HCT116 (cell line): ENCODE data around the gene ACBD6.

Experiments used
- CEBPB ChIP-seq: IDR thresholded peaks from 2 replicates; pipeline ENCODE4 v1.6.1; 2012; ENCODE audit warnings: low read depth
- POLR2AphosphoS5 ChIP-seq: IDR thresholded peaks from 2 replicates; pipeline ENCODE4 v1.6.1; 2011; ENCODE audit warnings: mild to moderate bottlenecking, low read depth, low read length, moderate library complexity
- SIN3A ChIP-seq: IDR thresholded peaks from 2 replicates; pipeline ENCODE4 v1.6.1; 2012; ENCODE audit warnings: low read depth
- SP1 ChIP-seq: IDR thresholded peaks from 2 replicates; pipeline ENCODE4 v1.6.1; 2012; ENCODE audit warnings: low read depth
- TF ChIP-seq, protein P1 (sequence below), 3 experiments: fragments of 200-600 bp in 1 of 3; sonication (generic) in 1 of 3; IDR thresholded peaks in 2 of 3; conservative IDR thresholded peaks in 1 of 3; 2 replicates each; pipeline ENCODE4 v1.5.1; 2012 to 2017; ENCODE audit warnings: low read depth in 2 of 3, low read length in 2 of 3, antibody characterized with exemption in 1 of 3, borderline replicate concordance in 1 of 3, control low read depth in 1 of 3, mild to moderate bottlenecking in 1 of 3, mixed read lengths in 1 of 3, mixed run types in 1 of 3, moderate library complexity in 1 of 3; ENCODE audit not compliant: insufficient read depth in 1 of 3

- TF ChIP-seq, protein P1, sequence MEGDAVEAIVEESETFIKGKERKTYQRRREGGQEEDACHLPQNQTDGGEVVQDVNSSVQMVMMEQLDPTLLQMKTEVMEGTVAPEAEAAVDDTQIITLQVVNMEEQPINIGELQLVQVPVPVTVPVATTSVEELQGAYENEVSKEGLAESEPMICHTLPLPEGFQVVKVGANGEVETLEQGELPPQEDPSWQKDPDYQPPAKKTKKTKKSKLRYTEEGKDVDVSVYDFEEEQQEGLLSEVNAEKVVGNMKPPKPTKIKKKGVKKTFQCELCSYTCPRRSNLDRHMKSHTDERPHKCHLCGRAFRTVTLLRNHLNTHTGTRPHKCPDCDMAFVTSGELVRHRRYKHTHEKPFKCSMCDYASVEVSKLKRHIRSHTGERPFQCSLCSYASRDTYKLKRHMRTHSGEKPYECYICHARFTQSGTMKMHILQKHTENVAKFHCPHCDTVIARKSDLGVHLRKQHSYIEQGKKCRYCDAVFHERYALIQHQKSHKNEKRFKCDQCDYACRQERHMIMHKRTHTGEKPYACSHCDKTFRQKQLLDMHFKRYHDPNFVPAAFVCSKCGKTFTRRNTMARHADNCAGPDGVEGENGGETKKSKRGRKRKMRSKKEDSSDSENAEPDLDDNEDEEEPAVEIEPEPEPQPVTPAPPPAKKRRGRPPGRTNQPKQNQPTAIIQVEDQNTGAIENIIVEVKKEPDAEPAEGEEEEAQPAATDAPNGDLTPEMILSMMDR (IDR thresholded peaks at IDR 0.05 in 2 of 3, conservative IDR thresholded peaks at IDR 0.05 in 1 of 3; ENCODE audit: borderline replicate concordance in 1 of 3, insufficient read depth in 1 of 3, low read depth in 2 of 3, low read length in 2 of 3) = no peak
- TF ChIP-seq SP1 (no peak), CEBPB (no peak), SIN3A (no peak), POLR2AphosphoS5 (no peak)
These were observed 255.3 kb downstream of the ACBD6 start for GRCh38 chr1:180247061-180247460.
